Endothelial cell of hepatic sinusoid (primary cell): Measurements from ENCODE around the gene ETV7.
"Not testable (repeated sequence)": the region's sequence is repeated elsewhere in the genome, so short reads cannot be mapped to it uniquely, and the experiment has no call there.

Experiments
- in situ Hi-C: cut with HindIII; loops from 2 replicates; pipeline ENCODE4 v1.10.0; 2017; ENCODE audit warnings: low sequenced_read_pairs

The ETV7 gene

GRCh38 chr6:36364669-36365479, 22.6 kb downstream of the ETV7 start:
- in situ Hi-C loops = loop anchor here (5.0 kb wide), 1 partner anchor 68 kb away; no protein-coding TSS in a partner anchor

DNA sequence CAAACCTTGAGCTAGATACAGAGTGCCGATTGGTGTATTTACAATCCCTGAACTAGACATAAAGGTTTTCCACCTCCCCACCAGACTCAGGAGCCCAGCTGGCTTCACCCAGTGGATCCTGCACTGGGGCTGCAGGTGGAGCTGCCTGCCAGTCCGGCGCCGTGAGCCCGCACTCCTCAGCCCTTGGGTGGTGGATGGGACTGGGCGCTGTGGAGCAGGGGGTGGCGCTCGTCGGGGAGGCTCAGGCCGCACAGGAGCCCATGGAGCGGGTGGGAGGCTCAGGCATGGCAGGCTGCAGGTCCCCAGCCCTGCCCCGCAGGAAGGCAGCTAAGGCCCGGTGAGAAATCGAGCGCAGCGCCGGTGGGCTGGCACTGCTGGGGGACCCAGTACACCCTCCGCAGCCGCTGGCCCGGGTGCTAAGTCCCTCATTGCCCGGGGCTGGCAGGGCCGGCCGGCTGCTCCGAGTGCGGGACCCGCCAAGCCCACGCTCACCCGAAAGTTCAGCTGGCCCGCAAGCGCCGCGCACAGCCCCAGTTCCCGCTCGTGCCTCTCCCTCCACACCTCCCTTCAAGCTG, 23.3 kb downstream of the ETV7 start:
- in situ Hi-C loops = not testable (repeated sequence)

DNA sequence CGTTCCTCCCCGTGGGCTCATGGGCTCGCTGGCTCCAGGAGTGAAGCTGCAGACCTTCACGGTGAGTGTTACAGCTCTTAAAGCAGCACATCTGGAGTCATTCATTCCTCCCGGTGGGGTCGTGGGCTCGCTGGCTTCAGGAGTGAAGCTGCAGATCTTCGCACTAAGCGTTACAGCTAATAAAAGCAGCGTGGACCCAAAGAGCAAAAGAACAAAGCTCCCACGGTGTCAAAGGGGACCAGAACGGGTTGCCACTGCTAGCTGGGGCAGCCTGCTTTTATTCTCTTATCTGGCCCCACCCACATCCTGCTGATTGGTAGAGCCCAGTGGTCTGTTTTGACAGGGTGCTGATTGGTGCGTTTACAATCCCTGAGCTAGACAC, 24.1 kb downstream of the ETV7 start:
- in situ Hi-C loops = not testable (repeated sequence)

- in situ Hi-C loops = no loop called here
Observed at GRCh38 chr6:36362551-36363370, 24.7 kb downstream of the ETV7 start.

GRCh38 chr6:36361071-36361470, 26.4 kb downstream of the ETV7 start:
- in situ Hi-C loops = no loop called here

GRCh38 chr6:36360241-36361054, 27.0 kb downstream of the ETV7 start:
- in situ Hi-C loops = no loop called here

DNA sequence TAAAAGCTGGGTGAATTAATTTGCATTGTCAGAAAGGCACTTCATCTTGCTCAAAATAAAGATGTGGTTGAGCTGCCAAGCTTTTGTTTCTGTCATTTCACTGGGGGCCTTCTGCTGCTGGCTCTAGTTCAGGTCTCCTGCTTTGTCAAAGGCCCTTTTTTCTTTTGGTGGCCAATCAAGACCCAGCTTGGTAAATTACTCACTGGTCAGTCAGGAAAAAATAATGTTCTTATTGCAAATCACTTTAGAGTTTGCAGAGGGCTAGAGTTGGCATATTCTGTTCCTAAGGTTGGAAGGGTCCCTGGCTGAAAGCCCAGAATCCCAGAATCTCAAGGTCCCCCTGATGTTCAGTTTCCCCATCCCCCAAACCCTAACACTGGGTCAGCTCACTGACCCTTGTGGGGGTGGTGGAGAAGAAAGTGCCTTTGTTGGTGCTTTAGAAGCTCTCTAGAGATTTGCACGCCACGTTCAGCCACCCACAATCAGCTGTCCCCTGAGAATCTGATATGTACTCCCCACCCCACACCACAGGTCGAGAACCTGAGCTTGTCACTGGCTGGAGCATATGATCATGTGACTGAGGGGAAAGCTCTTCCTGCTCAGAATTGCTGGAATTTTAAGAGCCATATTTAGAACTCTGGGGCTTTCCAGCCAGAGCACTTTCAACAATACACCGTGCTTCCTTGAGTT, 29.1 kb downstream of the ETV7 start:
- in situ Hi-C loops = no loop called here

DNA sequence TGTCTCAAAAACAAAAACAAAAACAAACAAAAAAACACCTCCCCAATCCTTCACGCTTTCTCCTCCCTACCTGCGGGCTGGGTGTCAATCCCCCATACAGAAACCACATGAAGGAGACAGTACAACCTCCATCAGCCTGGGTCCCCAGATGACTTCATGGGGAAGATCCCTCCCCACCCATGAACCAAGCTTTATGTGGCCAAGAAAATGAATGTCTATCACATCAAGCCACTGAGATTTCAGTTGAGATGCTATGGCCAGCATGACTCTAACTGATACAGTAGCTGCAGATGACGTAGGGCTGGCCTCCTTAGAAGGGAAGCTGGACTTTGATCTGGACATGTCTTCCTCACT, 29.6 kb downstream of the ETV7 start:
- in situ Hi-C loops = no loop called here

- in situ Hi-C loops = no loop called here
Observed at GRCh38 chr6:36355819-36356218, 31.6 kb downstream of the ETV7 start.

DNA sequence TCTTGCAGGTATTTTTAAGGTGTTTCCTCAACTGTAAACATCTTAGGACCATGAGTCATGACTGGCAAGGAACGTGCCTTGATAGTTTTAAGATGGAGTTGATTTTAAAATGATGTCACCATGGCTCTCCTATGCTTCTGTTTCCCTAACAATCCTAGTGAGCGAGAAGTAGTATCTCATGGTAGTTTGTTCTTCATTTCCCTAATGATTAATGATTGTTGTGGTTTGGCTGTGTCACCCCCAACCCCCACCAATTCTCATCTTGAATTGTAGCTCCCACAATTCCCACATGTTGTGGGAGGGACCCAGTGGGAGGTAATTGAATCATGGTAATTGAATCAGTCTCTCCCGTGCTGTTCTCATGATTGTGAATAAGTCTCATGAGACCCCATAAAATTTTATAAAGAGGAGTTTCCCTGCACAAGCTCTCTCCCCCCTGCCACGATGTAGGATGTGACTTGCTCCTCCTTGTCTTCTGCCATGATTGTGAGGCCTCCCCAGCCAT, 34.0 kb downstream of the ETV7 start:
- in situ Hi-C loops = no loop called here

DNA sequence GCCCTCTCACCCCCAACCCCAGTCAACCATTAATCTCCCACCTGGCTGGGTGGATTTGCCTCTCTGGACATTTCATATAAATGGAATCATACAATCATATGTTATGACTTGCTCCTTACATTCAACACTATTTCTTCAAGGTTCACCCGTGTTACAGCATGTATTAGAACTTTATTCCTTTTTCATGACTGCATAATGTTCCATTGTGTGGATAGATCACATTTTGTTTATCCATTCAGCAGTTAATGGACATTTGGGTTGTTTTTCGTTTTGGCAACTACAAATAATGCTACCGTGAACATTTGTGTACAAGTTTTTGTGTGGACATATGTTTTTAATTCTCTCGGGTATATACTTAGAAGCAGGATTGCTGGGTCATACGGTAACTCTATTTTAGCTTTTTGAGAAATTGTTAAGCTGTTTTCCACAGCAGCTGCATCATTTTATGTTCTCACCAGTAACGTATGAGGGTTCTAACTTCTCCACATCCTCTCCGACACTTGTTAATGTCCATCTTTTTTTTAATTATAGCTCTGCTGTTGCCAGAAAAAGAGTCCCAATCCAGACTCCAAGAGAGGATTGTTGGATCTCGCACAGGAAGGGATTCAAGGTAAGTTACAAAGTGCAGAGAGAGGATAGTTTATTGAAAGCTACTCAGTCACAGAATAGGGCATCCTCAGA, 34.9 kb downstream of the ETV7 start:
- in situ Hi-C loops = no loop called here

DNA sequence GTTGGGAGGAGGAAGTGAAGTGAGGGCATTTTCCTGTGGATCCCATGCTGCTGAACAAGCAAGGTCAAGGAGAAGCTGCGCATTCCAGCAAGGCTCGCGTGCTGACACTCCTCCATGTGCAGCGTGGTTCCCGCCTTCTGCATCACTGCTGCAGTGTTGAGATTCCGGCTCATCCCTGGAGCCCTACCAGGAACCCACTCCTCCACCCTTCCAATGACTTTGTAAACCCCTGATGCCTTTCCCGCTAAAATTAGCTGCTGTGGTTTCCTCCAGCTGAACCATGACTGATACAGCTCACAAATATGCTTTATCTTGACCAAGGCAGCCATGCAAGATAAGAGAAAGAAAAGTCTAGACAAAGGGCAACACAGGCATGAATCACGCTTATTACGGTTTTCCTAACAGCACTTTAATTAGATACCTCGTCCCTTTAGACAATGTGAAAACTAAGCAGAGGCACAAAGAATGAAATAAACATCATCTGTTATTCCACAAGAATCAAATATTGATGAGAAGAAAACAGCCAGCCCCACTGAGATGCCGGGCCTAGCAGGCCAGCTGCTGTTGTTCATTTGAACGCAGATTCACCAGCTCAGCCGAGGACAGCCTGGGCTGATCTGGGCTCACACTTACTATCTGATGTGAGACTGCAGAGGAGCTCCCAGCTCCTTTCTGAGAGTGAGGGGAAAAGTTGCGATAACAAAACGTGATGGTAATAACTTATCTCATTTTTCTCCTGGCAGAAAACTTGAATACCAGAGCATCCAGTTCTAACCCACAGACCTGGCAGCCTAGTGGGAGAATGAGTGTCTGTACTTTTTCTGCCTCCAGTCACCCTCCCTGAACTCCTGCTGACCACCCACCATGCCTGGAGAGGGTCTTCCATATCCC, 36.5 kb downstream of the ETV7 start:
- in situ Hi-C loops = no loop called here

DNA sequence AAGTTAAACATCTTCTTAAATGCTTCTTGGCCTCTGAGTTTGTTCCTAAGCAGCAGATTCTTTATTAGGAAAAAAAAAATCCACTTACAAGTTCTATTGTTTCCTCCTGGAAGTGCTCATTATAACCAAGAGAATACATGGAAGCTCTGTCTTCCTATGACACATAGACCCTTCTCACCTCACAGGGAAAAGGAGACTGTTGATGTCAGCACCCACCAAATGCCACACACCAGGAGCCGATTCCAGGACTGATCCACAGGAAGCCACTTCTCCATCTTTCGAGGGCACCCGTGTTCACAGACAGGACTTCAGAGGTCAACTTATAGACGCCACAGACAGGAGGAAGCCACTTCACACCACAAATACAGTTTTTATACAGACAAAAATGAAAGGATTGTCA, 37.4 kb downstream of the ETV7 start:
- in situ Hi-C loops = no loop called here

GRCh38 chr6:36349240-36349639, 38.2 kb downstream of the ETV7 start:
- in situ Hi-C loops = no loop called here

- in situ Hi-C loops = no loop called here
Observed at GRCh38 chr6:36347621-36348020, 39.8 kb downstream of the ETV7 start.

- in situ Hi-C loops = no loop called here
Observed at GRCh38 chr6:36346486-36347273, 40.8 kb downstream of the ETV7 start.

- in situ Hi-C loops = no loop called here
Observed at GRCh38 chr6:36345681-36346466, 41.6 kb downstream of the ETV7 start.
